HEK293 (cell line): Measurements from ENCODE around the gene CTBP2.

ENCODE experiments used
- BCL11A ChIP-seq: fragments of 450-650 bp; formaldehyde crosslinking; IDR thresholded peaks from 2 replicates; pipeline ENCODE4 v1.5.1; 2016; ENCODE audit warnings: low read depth, missing biosample characterization, missing genetic modification characterization
- CTCF ChIP-seq: fragments of 450-650 bp; formaldehyde crosslinking; IDR thresholded peaks from 2 replicates; pipeline ENCODE4 v1.5.1; 2016; ENCODE audit warnings: missing biosample characterization, missing genetic modification characterization
- GLI4 ChIP-seq: fragments of 450-650 bp; formaldehyde crosslinking; IDR thresholded peaks from 2 replicates; pipeline ENCODE4 v1.5.1; 2016; ENCODE audit warnings: missing biosample characterization, missing genetic modification characterization
- REPIN1 ChIP-seq: fragments of 450-650 bp; formaldehyde crosslinking; IDR thresholded peaks from 2 replicates; pipeline ENCODE4 v1.5.1; 2017; ENCODE audit warnings: missing biosample characterization, missing genetic modification characterization, low read depth
- SALL2 ChIP-seq: fragments of 450-650 bp; formaldehyde crosslinking; IDR thresholded peaks from 2 replicates; pipeline ENCODE4 v1.5.0; 2017; ENCODE audit warnings: missing biosample characterization, mild to moderate bottlenecking, missing genetic modification characterization, borderline replicate concordance
- SETDB1 ChIP-seq: IDR thresholded peaks from one replicate; pipeline ENCODE4 v1.6.1; 2017; ENCODE audit warnings: mild to moderate bottlenecking, low read length, moderate library complexity, mixed read lengths; ENCODE audit not compliant: insufficient read length
- WT1 ChIP-seq: fragments of 450-650 bp; formaldehyde crosslinking; IDR thresholded peaks from 2 replicates; pipeline ENCODE4 v1.5.1; 2016; ENCODE audit warnings: missing biosample characterization, missing genetic modification characterization
- ZNF133 ChIP-seq: fragments of 450-650 bp; formaldehyde crosslinking; IDR thresholded peaks from 2 replicates; pipeline ENCODE4 v1.5.1; 2016; ENCODE audit warnings: missing biosample characterization, missing genetic modification characterization
- ZNF223 ChIP-seq: fragments of 450-650 bp; formaldehyde crosslinking; IDR thresholded peaks from 2 replicates; pipeline ENCODE4 v1.5.1; 2016; ENCODE audit warnings: missing biosample characterization, missing genetic modification characterization
- ZNF335 ChIP-seq: fragments of 450-650 bp; formaldehyde crosslinking; conservative IDR thresholded peaks from 2 replicates; pipeline ENCODE4 v1.5.1; 2016; ENCODE audit warnings: missing biosample characterization, missing genetic modification characterization
- ZNF610 ChIP-seq: fragments of 450-650 bp; formaldehyde crosslinking; IDR thresholded peaks from 2 replicates; pipeline ENCODE4 v1.5.1; 2016; ENCODE audit warnings: missing biosample characterization, missing genetic modification characterization, borderline replicate concordance
- ZNF670 ChIP-seq: fragments of 450-650 bp; formaldehyde crosslinking; IDR thresholded peaks from 2 replicates; pipeline ENCODE4 v1.5.1; 2016; ENCODE audit warnings: missing biosample characterization, missing genetic modification characterization, low read depth
- ZNF776 ChIP-seq: fragments of 450-650 bp; formaldehyde crosslinking; IDR thresholded peaks from 2 replicates; pipeline ENCODE4 v1.5.0; 2017; ENCODE audit warnings: missing biosample characterization, missing genetic modification characterization, borderline replicate concordance
- ZNF785 ChIP-seq: fragments of 450-650 bp; formaldehyde crosslinking; IDR thresholded peaks from 2 replicates; pipeline ENCODE4 v1.5.1; 2016; ENCODE audit warnings: missing biosample characterization, missing genetic modification characterization

GRCh38 chr10:125141860-125142484, 18.4 kb downstream of the CTBP2 start:
- TF ChIP-seq REPIN1 (no peak), BCL11A (tag by site-specific recombination) (no peak), ZNF223 (tag by site-specific recombination) (no peak), ZNF133 (tag by site-specific recombination) (no peak), WT1 (tag by site-specific recombination) (no peak), ZNF335 (tag by site-specific recombination) (no peak), ZNF610 (tag by site-specific recombination) (no peak), CTCF (tag by site-specific recombination) (no peak), ZNF785 (no peak), GLI4 (tag by site-specific recombination) (no peak), ZNF776 (tag by site-specific recombination) (no peak), SETDB1 (no peak), ZNF670 (tag by site-specific recombination) (no peak), SALL2 (tag by site-specific recombination) (no peak)
